Endothelial cell (in vitro differentiated cells): ENCODE results near the gene GRM8. TPM values are rescaled to one million over a fixed set of nuclear protein-coding genes. Genes with fewer than 3 reads are reported as not detected.

Experiments
- DNase-seq: peaks from one replicate; pipeline ENCODE4 v3.0.0; 2021; ENCODE audit warnings: low spot score
- H3K27ac Mint-ChIP-seq: one replicate; pipeline ENCODE4 v1.8.0; 2021; ENCODE audit warnings: mixed read lengths, inconsistent platforms; ENCODE audit not compliant: unreplicated experiment
- H3K27me3 Mint-ChIP-seq: one replicate; pipeline ENCODE4 v1.8.0; 2021; ENCODE audit warnings: mild to moderate bottlenecking, moderate library complexity, mixed read lengths, inconsistent platforms; ENCODE audit not compliant: unreplicated experiment
- H3K36me3 Mint-ChIP-seq: one replicate; pipeline ENCODE4 v1.8.0; 2021; ENCODE audit warnings: mild to moderate bottlenecking, low read depth, mixed read lengths, inconsistent platforms; ENCODE audit not compliant: unreplicated experiment
- H3K4me1 Mint-ChIP-seq: one replicate; pipeline ENCODE4 v1.8.0; 2021; ENCODE audit warnings: mild to moderate bottlenecking, mixed read lengths, inconsistent platforms; ENCODE audit not compliant: unreplicated experiment
- H3K4me3 Mint-ChIP-seq: one replicate; pipeline ENCODE4 v1.8.0; 2021; ENCODE audit warnings: mild to moderate bottlenecking, mixed read lengths, inconsistent platforms; ENCODE audit not compliant: unreplicated experiment
- H3K9me3 Mint-ChIP-seq: one replicate; pipeline ENCODE4 v1.8.0; 2021; ENCODE audit warnings: mixed read lengths, inconsistent platforms; ENCODE audit not compliant: unreplicated experiment
- CTCF ChIP-seq: fragments of 200-600 bp; sonication (generic); IDR thresholded peaks from one replicate; pipeline ENCODE4 v1.5.0; 2021; ENCODE audit warnings: antibody characterized with exemption; ENCODE audit not compliant: unreplicated experiment
- total RNA-seq: library from RNA; stranded (reverse); fragmentation: NEBNext Ultra II Directional; extraction: Animal tissue kit (Norgen Biotek cat#: 25700); gene quantifications from one replicate; pipeline ENCODE4 v1.2.1, GENCODE V29; 2021; ENCODE audit not compliant: unreplicated experiment

The GRM8 gene
- total RNA-seq, 1 donor from 2014 or later: 1.5 TPM

- DNase-seq: no peak
- Mint-ChIP-seq H3K4me3 (no peak overlapping the region), H3K4me1 (no peaks in the 10 kb centered on the region), H3K27me3 (no peaks in the 10 kb centered on the region), H3K27ac (no peak overlapping the region), H3K36me3 (no peaks in the 10 kb centered on the region), H3K9me3 (no peaks in the 10 kb centered on the region)
- TF ChIP-seq CTCF: no peak
These were observed 741.7 kb downstream of the GRM8 start for GRCh38 chr7:126511046-126511445.

GRCh38 chr7:126501617-126502016 is 751.1 kb downstream of the GRM8 start:
- Mint-ChIP-seq H3K4me3 (no peak overlapping the region), H3K27ac (no peak overlapping the region)

GRCh38 chr7:126499481-126499880 is 753.3 kb downstream of the GRM8 start:
- no peak for TF ChIP-seq CTCF
- no peak for DNase-seq
- Mint-ChIP-seq H3K27me3 (no peaks in the 10 kb centered on the region), H3K4me3 (no peak overlapping the region), H3K9me3 (no peaks in the 10 kb centered on the region), H3K36me3 (no peaks in the 10 kb centered on the region), H3K4me1 (peaks cover 7% of the 10 kb centered on the region), H3K27ac (no peak overlapping the region)

More at GRCh38 chr7:126501617-126502016, 751.1 kb downstream of the GRM8 start:
- no peak for DNase-seq
- no peaks in the 10 kb centered on the region for H3K36me3 Mint-ChIP-seq
- H3K4me1 Mint-ChIP-seq: peaks cover 2% of the 10 kb centered on the region
- no peaks in the 10 kb centered on the region for H3K9me3 Mint-ChIP-seq
- no peak for TF ChIP-seq CTCF
- no peaks in the 10 kb centered on the region for H3K27me3 Mint-ChIP-seq

- Mint-ChIP-seq H3K27ac (no peak overlapping the region), H3K36me3 (no peaks in the 10 kb centered on the region), H3K9me3 (no peaks in the 10 kb centered on the region), H3K4me3 (no peak overlapping the region), H3K27me3 (no peaks in the 10 kb centered on the region), H3K4me1 (peaks cover 7% of the 10 kb centered on the region)
- no peak for TF ChIP-seq CTCF
- DNase-seq: no peak
These were observed 757.0 kb downstream of the GRM8 start for GRCh38 chr7:126495733-126496132.

GRCh38 chr7:126495001-126495400 is 757.7 kb downstream of the GRM8 start:
- H3K9me3 Mint-ChIP-seq: no peaks in the 10 kb centered on the region
- TF ChIP-seq CTCF: no peak
- no peak for DNase-seq
- no peaks in the 10 kb centered on the region for H3K27me3 Mint-ChIP-seq
- peaks cover 7% of the 10 kb centered on the region for H3K4me1 Mint-ChIP-seq
- no peaks in the 10 kb centered on the region for H3K36me3 Mint-ChIP-seq
- H3K27ac Mint-ChIP-seq: no peak overlapping the region
- no peak overlapping the region for H3K4me3 Mint-ChIP-seq
